Measurements from ENCODE around the gene IFNA7. TPM values are rescaled to one million over a fixed set of nuclear protein-coding genes. Genes with fewer than 3 reads are reported as not detected.
"Not testable (repeated sequence)": the region's sequence is repeated elsewhere in the genome, so short reads cannot be mapped to it uniquely, and the experiment has no call there.

Gene IFNA7
- polyA plus RNA-seq, 1 of the 3 experiments (the other 2 are of a cell fraction) = not detected

- H3K36me3 ChIP-seq (replicated peaks in 1 of 2; ENCODE audit: control insufficient read depth in 1 of 2, insufficient read depth in 2 of 2, low read length in 1 of 2); H3K4me2 ChIP-seq; POLR2A ChIA-PET; H3K27me3 ChIP-seq (ENCODE audit: insufficient read depth); H4K20me1 ChIP-seq (ENCODE audit: insufficient read depth); DNase-seq; H3K4me1 ChIP-seq (ENCODE audit: control insufficient read depth in 1 of 2, insufficient read depth in 2 of 2, low read depth in 1 of 2, low read length in 1 of 2); H3K9me3 ChIP-seq; H3K9ac ChIP-seq; H2AFZ ChIP-seq (ENCODE audit: low read depth); H3K4me3 ChIP-seq (ENCODE audit: low read depth in 2 of 2, low read length in 1 of 2); H3K27ac ChIP-seq (ENCODE audit: low read depth in 2 of 2, low read length in 1 of 2); H3K79me2 ChIP-seq (ENCODE audit: insufficient read depth); H3K9me2 ChIP-seq; H3F3A ChIP-seq (replicated peaks; ENCODE audit: insufficient read depth): not testable (repeated sequence)
- CTCF ChIA-PET = interaction anchor here (0.8 to 2.4 kb wide), 4 partner anchors 9 to 60 kb away, joined by 3 to 10 read pairs (median 3); no protein-coding TSS in a partner anchor
- WGBS (ENCODE audit: low lambda C conversion rate) = 4% methylated on average over 5 of the region's 5 CpGs
- peak; percentile 39 for TF ChIP-seq RAD21 (IDR thresholded peaks at IDR 0.05; ENCODE audit: low read length)
These were observed 11.7 kb upstream of the IFNA7 start for GRCh38 chr9:21213411-21214326.

DNA sequence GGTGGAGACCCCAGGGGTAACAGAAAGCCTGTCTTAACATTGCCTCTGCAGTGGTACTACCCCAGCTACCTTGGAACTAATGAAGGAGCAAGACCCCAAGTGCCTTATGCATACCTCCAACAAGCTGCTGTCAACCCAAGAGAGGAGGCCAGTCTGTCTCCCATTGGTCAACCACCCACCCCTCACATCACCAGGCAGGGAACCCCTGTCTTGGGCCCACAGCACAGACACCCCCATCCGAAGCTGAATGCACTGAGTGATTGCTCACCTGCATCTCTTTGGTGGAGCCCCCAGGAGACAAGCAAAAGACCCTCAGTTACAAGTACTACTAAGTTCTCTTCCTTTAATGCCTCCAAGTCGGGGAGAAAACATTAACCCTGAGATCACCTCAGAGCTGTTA is 10.2 kb upstream of the IFNA7 start:
- CTCF ChIA-PET = interaction anchor here (2.4 kb wide), 1 partner anchor 17 kb away, joined by 10 read pairs; no protein-coding TSS in a partner anchor
- H3K4me1 ChIP-seq (ENCODE audit: control insufficient read depth in 1 of 2, insufficient read depth in 2 of 2, low read depth in 1 of 2, low read length in 1 of 2); H3K9ac ChIP-seq; DNase-seq; H3K27ac ChIP-seq (ENCODE audit: low read depth in 2 of 2, low read length in 1 of 2); H3F3A ChIP-seq (replicated peaks; ENCODE audit: insufficient read depth); H3K9me2 ChIP-seq; POLR2A ChIA-PET; H3K4me2 ChIP-seq; H2AFZ ChIP-seq (ENCODE audit: low read depth); H3K36me3 ChIP-seq (replicated peaks in 1 of 2; ENCODE audit: control insufficient read depth in 1 of 2, insufficient read depth in 2 of 2, low read length in 1 of 2); H3K4me3 ChIP-seq (ENCODE audit: low read depth in 2 of 2, low read length in 1 of 2); H3K9me3 ChIP-seq; H4K20me1 ChIP-seq (ENCODE audit: insufficient read depth); H3K27me3 ChIP-seq (ENCODE audit: insufficient read depth); H3K79me2 ChIP-seq (ENCODE audit: insufficient read depth): not testable (repeated sequence)
- WGBS (ENCODE audit: low lambda C conversion rate) = 0% methylated on average over 1 of the region's 2 CpGs

DNA sequence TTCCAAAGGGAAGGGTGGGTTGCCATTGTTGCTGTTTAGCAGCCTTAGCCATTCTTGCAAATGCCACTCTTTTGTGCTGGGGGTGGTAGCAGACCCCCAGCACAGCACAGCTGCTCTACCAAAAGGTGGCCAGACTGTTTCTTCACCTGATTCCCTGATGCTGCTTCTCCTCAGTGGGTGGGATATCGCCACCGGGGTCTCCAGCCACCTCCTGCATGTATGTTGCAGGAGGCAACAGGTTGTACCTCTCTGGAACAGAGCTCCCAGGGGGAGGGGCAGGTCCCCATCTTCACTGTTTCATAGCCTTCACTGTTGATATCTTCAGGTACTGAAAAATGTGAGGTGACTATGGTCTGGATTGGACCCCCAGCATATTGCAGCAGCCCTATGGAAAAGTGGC is 8.8 kb upstream of the IFNA7 start:
- POLR2A ChIA-PET; H3F3A ChIP-seq (replicated peaks; ENCODE audit: insufficient read depth); H3K9ac ChIP-seq; DNase-seq; H3K4me1 ChIP-seq (ENCODE audit: control insufficient read depth in 1 of 2, insufficient read depth in 2 of 2, low read depth in 1 of 2, low read length in 1 of 2); H3K4me3 ChIP-seq (ENCODE audit: low read depth in 2 of 2, low read length in 1 of 2); H3K27ac ChIP-seq (ENCODE audit: low read depth in 2 of 2, low read length in 1 of 2); H3K36me3 ChIP-seq (replicated peaks in 1 of 2; ENCODE audit: control insufficient read depth in 1 of 2, insufficient read depth in 2 of 2, low read length in 1 of 2); H3K9me3 ChIP-seq; H4K20me1 ChIP-seq (ENCODE audit: insufficient read depth); H2AFZ ChIP-seq (ENCODE audit: low read depth); H3K9me2 ChIP-seq; H3K4me2 ChIP-seq; H3K27me3 ChIP-seq (ENCODE audit: insufficient read depth); H3K79me2 ChIP-seq (ENCODE audit: insufficient read depth): not testable (repeated sequence)
- CTCF ChIA-PET = interaction anchor here (1.0 kb wide), 1 partner anchor 16 kb away, joined by 6 read pairs; no protein-coding TSS in a partner anchor
- 0% methylated on average over 2 of the region's 2 CpGs for whole genome bisulfite sequencing (ENCODE audit: low lambda C conversion rate)

GRCh38 chr9:21210311-21210710 is 8.3 kb upstream of the IFNA7 start:
- Histone ChIP-seq H3K36me3 (replicated peaks in 1 of 2; ENCODE audit: control insufficient read depth in 1 of 2, insufficient read depth in 2 of 2, low read length in 1 of 2) (no peaks in the 10 kb centered on the region), H3K4me1 (ENCODE audit: control insufficient read depth in 1 of 2, insufficient read depth in 2 of 2, low read depth in 1 of 2, low read length in 1 of 2) (no peaks in the 10 kb centered on the region), H3K9me3 (no peaks in the 10 kb centered on the region), H3F3A (replicated peaks; ENCODE audit: insufficient read depth) (no peaks in the 10 kb centered on the region), H3K79me2 (ENCODE audit: insufficient read depth) (no peaks in the 10 kb centered on the region), H4K20me1 (ENCODE audit: insufficient read depth) (no peaks in the 10 kb centered on the region), H3K4me2 (no peak overlapping the region), H3K27me3 (ENCODE audit: insufficient read depth) (no peaks in the 10 kb centered on the region; the same call in 1 of the 2 replicates), H3K4me3 (ENCODE audit: low read depth in 2 of 2, low read length in 1 of 2) (no peak overlapping the region), H3K27ac (ENCODE audit: low read depth in 2 of 2, low read length in 1 of 2) (no peak overlapping the region), H3K9me2 (no peaks in the 10 kb centered on the region), H3K9ac (no peak overlapping the region), H2AFZ (ENCODE audit: low read depth) (no peak overlapping the region)
- CTCF ChIA-PET = interaction anchor here (1.0 kb wide), 1 partner anchor 15 kb away, joined by 6 read pairs; no protein-coding TSS in a partner anchor
- WGBS (ENCODE audit: low lambda C conversion rate) = 10% methylated on average over 3 of the region's 7 CpGs
- POLR2A ChIA-PET = no interaction called here
- DNase-seq = no peak
- no peak for TF ChIP-seq POLR2AphosphoS5 (IDR thresholded peaks at IDR 0.05; ENCODE audit: low read depth, low read length)

DNA sequence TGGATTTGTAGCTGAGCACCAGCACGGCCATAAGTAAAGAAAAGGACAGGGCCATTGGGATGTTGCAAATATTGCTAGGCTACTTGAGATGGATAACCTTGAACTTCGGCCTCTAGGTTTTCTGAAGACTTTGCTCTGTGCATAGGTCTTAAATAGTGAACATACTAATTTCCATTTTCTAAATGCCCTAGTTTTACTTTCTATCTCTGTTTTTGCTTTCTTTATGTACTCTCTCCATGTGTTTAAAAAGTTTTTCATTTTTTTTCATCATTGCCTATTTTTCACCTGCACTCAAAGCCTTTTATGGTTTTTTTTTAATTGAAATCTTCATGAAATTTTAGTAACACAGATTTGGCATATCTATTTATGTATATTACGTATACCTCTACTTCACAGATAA is 5.0 kb upstream of the IFNA7 start, which contains the start of gene IFNA10:
IFNA10 (minus strand) TSS at position 101 of the 400 bp plus-strand sequence; CDS start at position 55, 46 bp downstream.
- POLR2A ChIA-PET; H3K9me3 ChIP-seq; H3K9ac ChIP-seq; H4K20me1 ChIP-seq (ENCODE audit: insufficient read depth); DNase-seq; H3K4me3 ChIP-seq (ENCODE audit: low read depth in 2 of 2, low read length in 1 of 2); H3K27me3 ChIP-seq (ENCODE audit: insufficient read depth); H3K27ac ChIP-seq (ENCODE audit: low read depth in 2 of 2, low read length in 1 of 2); H3K4me2 ChIP-seq; H3F3A ChIP-seq (replicated peaks; ENCODE audit: insufficient read depth); H3K9me2 ChIP-seq; H2AFZ ChIP-seq (ENCODE audit: low read depth); H3K36me3 ChIP-seq (replicated peaks in 1 of 2; ENCODE audit: control insufficient read depth in 1 of 2, insufficient read depth in 2 of 2, low read length in 1 of 2); H3K4me1 ChIP-seq (ENCODE audit: control insufficient read depth in 1 of 2, insufficient read depth in 2 of 2, low read depth in 1 of 2, low read length in 1 of 2); H3K79me2 ChIP-seq (ENCODE audit: insufficient read depth): not testable (repeated sequence)
- WGBS (ENCODE audit: low lambda C conversion rate) = 11% methylated on average over 3 of the region's 3 CpGs
- CTCF ChIA-PET = interaction anchor here (1.2 kb wide), 1 partner anchor 12 kb away, joined by 3 read pairs; no protein-coding TSS in a partner anchor
